H1 (cell line): ENCODE results near the gene DRAM2.

Experiments
- RFX5 ChIP-seq: IDR thresholded peaks from 2 replicates; pipeline ENCODE4 v1.6.1; 2011; ENCODE audit warnings: low read depth, low read length, improper control_type of control experiment, borderline replicate concordance
- TBP ChIP-seq: IDR thresholded peaks from 2 replicates; pipeline ENCODE4 v1.6.1; 2011; ENCODE audit warnings: low read depth, low read length, improper control_type of control experiment

- TF ChIP-seq TBP = no peak
- TF ChIP-seq RFX5 = no peak
Observed at GRCh38 chr1:111126354-111126753, 13.5 kb downstream of the DRAM2 start.
